ENCODE results near the gene HBEGF.
A peak's percentile ranks its signal among the peaks of the same experiment; 100 is the strongest.
"Not testable (repeated sequence)": the region's sequence is repeated elsewhere in the genome, so short reads cannot be mapped to it uniquely, and the experiment has no call there.

HBEGF gene

GRCh38 chr5:140360681-140361479 lies 14.5 kb upstream of the HBEGF start:
- ATAC-seq: no peak
- no peak for DNase-seq

- DNase-seq (no peak), ATAC-seq (no peak)
Observed at GRCh38 chr5:140360101-140360500, 13.7 kb upstream of the HBEGF start, which contains the start of gene SLC4A9. Gene SLC4A9 (plus strand): TSS chr5:140360194. CDS start chr5:140360237, 43 bp downstream.

GRCh38 chr5:140358738-140359310 lies 12.4 kb upstream of the HBEGF start:
- DNase-seq (no peak), ATAC-seq (no peak)

- DNase-seq: peak; percentile 80
- ATAC-seq: peak; percentile 94
Observed at GRCh38 chr5:140357726-140358093, 11.3 kb upstream of the HBEGF start.

- no peak for DNase-seq
- peak; percentile 7 for ATAC-seq
Observed at GRCh38 chr5:140356853-140357725, 10.7 kb upstream of the HBEGF start.

GRCh38 chr5:140355546-140355945 lies 9.1 kb upstream of the HBEGF start:
- DNase-seq: no peak

GRCh38 chr5:140351609-140352334 lies 5.4 kb upstream of the HBEGF start:
- peak; percentile 71 for ATAC-seq

More at GRCh38 chr5:140355546-140355945, 9.1 kb upstream of the HBEGF start:
- no peak for ATAC-seq

GRCh38 chr5:140349244-140349643 lies 2.8 kb upstream of the HBEGF start:
- no peak for DNase-seq
- no peak for ATAC-seq

More at GRCh38 chr5:140351609-140352334, 5.4 kb upstream of the HBEGF start:
- DNase-seq: peak; percentile 66

- ATAC-seq: no peak
Observed at GRCh38 chr5:140348104-140348503, 1.7 kb upstream of the HBEGF start.

GRCh38 chr5:140347360-140347759 lies 957 bp upstream of the HBEGF start:
- DNase-seq: no peak
- ATAC-seq: no peak

More at GRCh38 chr5:140348104-140348503, 1.7 kb upstream of the HBEGF start:
- DNase-seq: no peak

GRCh38 chr5:140345919-140346347 lies 470 bp downstream of the HBEGF start:
- no peak for ATAC-seq
- peak; percentile 48 for DNase-seq

GRCh38 chr5:140344683-140345423 lies 1.6 kb downstream of the HBEGF start:
- peak; percentile 47 for ATAC-seq
- peak; percentile 33 for DNase-seq

GRCh38 chr5:140343849-140344248 lies 2.6 kb downstream of the HBEGF start:
- DNase-seq, ATAC-seq: not testable (repeated sequence)

- ATAC-seq: no peak
- DNase-seq: no peak
Observed at GRCh38 chr5:140342896-140343295, 3.5 kb downstream of the HBEGF start.

GRCh38 chr5:140342287-140342686 lies 4.1 kb downstream of the HBEGF start:
- peak; percentile 27 for ATAC-seq
- peak; percentile 44 for DNase-seq

GRCh38 chr5:140341591-140341990 lies 4.8 kb downstream of the HBEGF start:
- ATAC-seq (no peak), DNase-seq (no peak)

GRCh38 chr5:140340605-140341121 lies 5.7 kb downstream of the HBEGF start:
- ATAC-seq (no peak), DNase-seq (no peak)

- ATAC-seq (no peak), DNase-seq (no peak)
Observed at GRCh38 chr5:140339636-140340035, 6.8 kb downstream of the HBEGF start.

- ATAC-seq: no peak
Observed at GRCh38 chr5:140338908-140339307, 7.5 kb downstream of the HBEGF start.

GRCh38 chr5:140338336-140338735 lies 8.1 kb downstream of the HBEGF start:
- no peak for DNase-seq

More at GRCh38 chr5:140338908-140339307, 7.5 kb downstream of the HBEGF start:
- no peak for DNase-seq

GRCh38 chr5:140337880-140338279 lies 8.5 kb downstream of the HBEGF start:
- ATAC-seq: no peak
- no peak for DNase-seq

More at GRCh38 chr5:140338336-140338735, 8.1 kb downstream of the HBEGF start:
- ATAC-seq: no peak
